PC-3 (cell line): ENCODE results near the gene SLMAP. TPM values are rescaled to one million over a fixed set of nuclear protein-coding genes. Genes with fewer than 3 reads are reported as not detected.

Source experiments
- ATAC-seq: fragments of 200-7000 bp; cut with Tn5 transposase; 2 replicates; pipeline ENCODE4 v1.9.1; 2020; ENCODE audit warnings: mild to moderate bottlenecking, moderate library complexity
- BruUV-seq: library from RNA; stranded (reverse); fragments of 400-500 nt; replicated peaks from 2 replicates; lab custom pipeline; 2021; lab: Mats Ljungman, UMichigan
- CTCF ChIA-PET: fragments of 300-600 bp; sonication (Branson Sonifier 250); formaldehyde crosslinking; loops from one replicate; lab custom pipeline; 2022; ENCODE audit warnings: antibody characterized with exemption; lab: Charles Lee
- POLR2A ChIA-PET: fragments of 300-600 bp; sonication (Branson Sonifier 250); formaldehyde crosslinking; loops from one replicate; lab custom pipeline; 2022; ENCODE audit warnings: antibody characterized with exemption; ENCODE audit not compliant: unreplicated experiment; lab: Charles Lee
- DNase-seq: peaks from one replicate; pipeline ENCODE4 v3.0.0-alpha.2; 2015
- H2AFZ ChIP-seq: fragments of 300-600 bp; sonication (generic); 2 replicates; pipeline ENCODE4 v1.6.0; 2016; ENCODE audit warnings: antibody characterized with exemption, low read length
- H3F3A ChIP-seq: fragments of 300-600 bp; sonication (generic); one replicate; pipeline ENCODE4 v1.6.0; 2017; ENCODE audit warnings: antibody characterized with exemption, low read length, control low read depth, mild to moderate bottlenecking; ENCODE audit not compliant: unreplicated experiment
- H3K27ac ChIP-seq: fragments of 300-600 bp; sonication (generic); 2 replicates; pipeline ENCODE4 v1.5.1; 2016; ENCODE audit warnings: mild to moderate bottlenecking, low read length
- H3K27me3 ChIP-seq: fragments of 300-600 bp; sonication (generic); 2 replicates; pipeline ENCODE4 v1.6.1; 2016; ENCODE audit warnings: low read length, mixed read lengths
- H3K36me3 ChIP-seq: fragments of 300-600 bp; sonication (generic); 2 replicates; pipeline ENCODE4 v1.6.1; 2016; ENCODE audit warnings: low read depth, mixed run types, low read length, mixed read lengths
- H3K4me1 ChIP-seq: fragments of 300-600 bp; sonication (generic); 2 replicates; pipeline ENCODE4 v1.5.1; 2016; ENCODE audit warnings: low read length; ENCODE audit not compliant: insufficient read depth
- H3K4me2 ChIP-seq: fragments of 300-600 bp; sonication (generic); 2 replicates; pipeline ENCODE4 v1.6.0; 2016; ENCODE audit warnings: low read length
- H3K4me3 ChIP-seq: fragments of 300-600 bp; sonication (generic); 2 replicates; pipeline ENCODE4 v1.5.1; 2016; ENCODE audit warnings: mild to moderate bottlenecking, low read length, mixed read lengths
- H3K79me2 ChIP-seq: fragments of 300-600 bp; sonication (generic); 2 replicates; pipeline ENCODE4 v1.6.1; 2017; ENCODE audit warnings: low read length, mixed read lengths
- H3K9ac ChIP-seq: fragments of 300-600 bp; sonication (generic); 2 replicates; pipeline ENCODE4 v1.6.0; 2016; ENCODE audit warnings: mild to moderate bottlenecking, low read length
- H3K9me2 ChIP-seq: fragments of 300-600 bp; sonication (generic); replicated peaks from 2 replicates; pipeline ENCODE4 v1.6.1; 2016; ENCODE audit warnings: mixed run types, low read length, mixed read lengths
- H3K9me3 ChIP-seq: fragments of 300-600 bp; sonication (generic); 2 replicates; pipeline ENCODE4 v1.6.1; 2016; ENCODE audit warnings: low read length, mixed read lengths
- H4K20me1 ChIP-seq: fragments of 300-600 bp; sonication (generic); 2 replicates; pipeline ENCODE4 v1.6.1; 2016; ENCODE audit warnings: low read length, mixed read lengths
- EZH2 ChIP-seq: fragments of 300-600 bp; sonication (generic); IDR thresholded peaks from one replicate; pipeline ENCODE4 v1.6.1; 2017; ENCODE audit warnings: antibody characterized with exemption, mild to moderate bottlenecking, low read length; ENCODE audit not compliant: unreplicated experiment
- EZH2phosphoT487 ChIP-seq: fragments of 300-600 bp; sonication (generic); IDR thresholded peaks from 2 replicates; pipeline ENCODE4 v1.6.1; 2018; ENCODE audit warnings: mild to moderate bottlenecking, antibody characterized with exemption, low read length, borderline replicate concordance
- intact Hi-C: fragments of 100-400 bp; cut with micrococcal nuclease; formaldehyde crosslinking; loops from 2 replicates; pipeline ENCODE4 v1.9.0; 2023
- total RNA-seq: library from RNA; depleted of rRNA; stranded (reverse); fragments of >200 nt; gene quantifications from 2 replicates; pipeline ENCODE4 v1.2.3, GENCODE V29; 2014
- TF ChIP-seq, protein P1 (sequence below): fragments of 300-600 bp; sonication (generic); conservative IDR thresholded peaks from 2 replicates; pipeline ENCODE4 v1.5.1; 2017; ENCODE audit warnings: antibody characterized with exemption, low read depth, mild to moderate bottlenecking, low read length

SLMAP gene
- total RNA-seq, 1 experiment from 2014 or later, result 60.0 TPM

- ChIA-PET CTCF (no interaction called here), POLR2A (no interaction called here)
- Histone ChIP-seq H3K9me3 (no peaks in the 10 kb centered on the region), H4K20me1 (no peaks in the 10 kb centered on the region), H3F3A (no peaks in the 10 kb centered on the region), H3K4me3 (no peak overlapping the region), H3K4me1 (no peaks in the 10 kb centered on the region), H3K4me2 (no peak overlapping the region), H3K9me2 (no peaks in the 10 kb centered on the region), H3K27me3 (no peaks in the 10 kb centered on the region), H3K9ac (no peak overlapping the region), H3K27ac (no peak overlapping the region), H3K36me3 (no peaks in the 10 kb centered on the region), H3K79me2 (no peaks in the 10 kb centered on the region), H2AFZ (no peak overlapping the region)
- intact Hi-C loops, result no loop called here
- TF ChIP-seq EZH2phosphoT487 (no peak), EZH2 (no peak)
- TF ChIP-seq, protein P1, sequence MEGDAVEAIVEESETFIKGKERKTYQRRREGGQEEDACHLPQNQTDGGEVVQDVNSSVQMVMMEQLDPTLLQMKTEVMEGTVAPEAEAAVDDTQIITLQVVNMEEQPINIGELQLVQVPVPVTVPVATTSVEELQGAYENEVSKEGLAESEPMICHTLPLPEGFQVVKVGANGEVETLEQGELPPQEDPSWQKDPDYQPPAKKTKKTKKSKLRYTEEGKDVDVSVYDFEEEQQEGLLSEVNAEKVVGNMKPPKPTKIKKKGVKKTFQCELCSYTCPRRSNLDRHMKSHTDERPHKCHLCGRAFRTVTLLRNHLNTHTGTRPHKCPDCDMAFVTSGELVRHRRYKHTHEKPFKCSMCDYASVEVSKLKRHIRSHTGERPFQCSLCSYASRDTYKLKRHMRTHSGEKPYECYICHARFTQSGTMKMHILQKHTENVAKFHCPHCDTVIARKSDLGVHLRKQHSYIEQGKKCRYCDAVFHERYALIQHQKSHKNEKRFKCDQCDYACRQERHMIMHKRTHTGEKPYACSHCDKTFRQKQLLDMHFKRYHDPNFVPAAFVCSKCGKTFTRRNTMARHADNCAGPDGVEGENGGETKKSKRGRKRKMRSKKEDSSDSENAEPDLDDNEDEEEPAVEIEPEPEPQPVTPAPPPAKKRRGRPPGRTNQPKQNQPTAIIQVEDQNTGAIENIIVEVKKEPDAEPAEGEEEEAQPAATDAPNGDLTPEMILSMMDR, result no peak
- ATAC-seq (no peak), DNase-seq (no peak)
- no TSS peak for BruUV-seq
These were observed 24.8 kb upstream of the SLMAP start for GRCh38 chr3:57731311-57731710.

DNA sequence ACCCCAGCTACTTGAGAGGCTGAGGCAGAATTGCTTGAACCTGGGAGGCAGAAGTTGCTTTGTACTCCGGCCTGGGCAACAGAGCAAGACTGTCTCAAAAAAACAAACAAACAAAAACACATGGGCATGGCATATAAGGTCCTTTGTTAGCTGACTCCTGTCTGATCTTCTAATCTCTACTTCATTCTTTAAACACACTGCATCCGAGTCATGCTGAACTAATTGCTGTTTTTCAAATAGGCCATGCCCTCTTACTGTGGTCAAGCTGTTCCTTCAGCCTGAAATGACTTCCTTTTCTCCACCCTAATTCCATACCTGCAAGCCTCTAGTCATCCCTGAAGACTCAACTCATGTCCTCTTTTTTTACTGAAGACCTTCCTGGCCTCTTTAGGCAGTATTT, 22.3 kb upstream of the SLMAP start:
- Histone ChIP-seq H3K36me3 (no peaks in the 10 kb centered on the region), H3F3A (no peaks in the 10 kb centered on the region), H3K9ac (no peak overlapping the region), H3K4me2 (no peak overlapping the region), H3K79me2 (no peaks in the 10 kb centered on the region), H4K20me1 (no peaks in the 10 kb centered on the region), H3K9me2 (no peaks in the 10 kb centered on the region), H3K4me3 (no peak overlapping the region), H3K4me1 (no peaks in the 10 kb centered on the region), H3K27me3 (no peaks in the 10 kb centered on the region), H3K27ac (no peak overlapping the region), H3K9me3 (no peaks in the 10 kb centered on the region), H2AFZ (no peak overlapping the region)
- TF ChIP-seq, protein P1, result no peak
- TF ChIP-seq EZH2 (no peak), EZH2phosphoT487 (no peak)
- ChIA-PET CTCF (no interaction called here), POLR2A (interaction anchor here (0.7 kb wide), 1 partner anchor 460 kb away, joined by 11 read pairs; no protein-coding TSS in a partner anchor)
- BruUV-seq, result no TSS peak
- intact Hi-C loops, result no loop called here
- peak; percentile 58 for ATAC-seq
- DNase-seq, result peak; percentile 37

DNA sequence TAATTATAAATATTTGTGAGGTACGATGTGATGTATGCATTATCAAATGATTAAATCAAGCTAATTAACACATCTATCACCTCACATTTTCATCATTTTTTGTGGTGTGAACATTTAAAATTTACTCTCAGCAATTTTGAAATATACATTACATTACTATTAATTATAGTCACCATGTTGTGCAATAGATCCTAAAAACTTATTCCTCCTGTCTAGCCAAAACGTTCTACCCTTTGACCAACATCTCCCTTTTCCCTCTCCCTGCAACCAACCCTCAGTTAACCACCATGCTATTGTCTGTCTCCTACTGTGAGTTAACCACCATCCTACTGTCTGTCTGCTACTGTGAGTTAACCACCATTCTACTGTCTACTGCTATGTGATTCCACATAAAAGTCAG, 20.7 kb upstream of the SLMAP start:
- BruUV-seq, result no TSS peak
- Histone ChIP-seq H3K9me3 (no peaks in the 10 kb centered on the region), H3K27ac (no peak overlapping the region), H3K27me3 (no peaks in the 10 kb centered on the region), H3K79me2 (no peaks in the 10 kb centered on the region), H3K9ac (no peak overlapping the region), H4K20me1 (no peaks in the 10 kb centered on the region), H3K4me3 (no peak overlapping the region), H3K9me2 (no peaks in the 10 kb centered on the region), H3K4me2 (no peak overlapping the region), H3F3A (no peaks in the 10 kb centered on the region), H3K36me3 (no peaks in the 10 kb centered on the region), H3K4me1 (no peaks in the 10 kb centered on the region), H2AFZ (no peak overlapping the region)
- intact Hi-C loops, result no loop called here
- ATAC-seq (no peak), DNase-seq (no peak)
- ChIA-PET POLR2A (no interaction called here), CTCF (no interaction called here)
- TF ChIP-seq, protein P1, result no peak
- TF ChIP-seq EZH2phosphoT487, result no peak
- TF ChIP-seq EZH2, result no peak
